Liver (tissue), 3 donors: Measurements from ENCODE around the gene DIO3.
A peak's percentile ranks its signal among the peaks of the same experiment; 100 is the strongest.

Source experiments
- GABPA ChIP-seq, 2 donors: IDR thresholded peaks in 1 of 2; conservative IDR thresholded peaks in 1 of 2; 2 replicates each; pipeline ENCODE4 v1.6.1; 2016; ENCODE audit warnings: antibody characterized with exemption in 2 of 2, mild to moderate bottlenecking in 1 of 2, moderate library complexity in 1 of 2
- RAD21 ChIP-seq, 2 donors: IDR thresholded peaks; 2 replicates each; pipeline ENCODE4 v1.6.1; 2016; ENCODE audit warnings: antibody characterized with exemption in 2 of 2, mild to moderate bottlenecking in 2 of 2
- SP1 ChIP-seq: IDR thresholded peaks from 2 replicates; pipeline ENCODE4 v1.6.1; 2018; ENCODE audit warnings: antibody characterized with exemption, mild to moderate bottlenecking
- TAF1 ChIP-seq: conservative IDR thresholded peaks from 2 replicates; pipeline ENCODE4 v1.6.1; 2016; ENCODE audit warnings: antibody characterized with exemption, mild to moderate bottlenecking
- TF ChIP-seq, protein P1 (sequence below): fragments of 150-350 bp; IDR thresholded peaks from 2 replicates; pipeline ENCODE4 v1.5.1; 2017; ENCODE audit warnings: improper control_type of control experiment, low read depth, low read length; ENCODE audit not compliant: missing input control
- TF ChIP-seq, protein P2 (sequence below): IDR thresholded peaks from 2 replicates; pipeline ENCODE4 v1.6.1; 2016; ENCODE audit warnings: antibody characterized with exemption
- TF ChIP-seq, protein P3 (sequence below): IDR thresholded peaks from 2 replicates; pipeline ENCODE4 v1.6.1; 2016; ENCODE audit warnings: antibody characterized with exemption, mild to moderate bottlenecking
- donor health status: healthy.
- donor health status: healthy.

DNA sequence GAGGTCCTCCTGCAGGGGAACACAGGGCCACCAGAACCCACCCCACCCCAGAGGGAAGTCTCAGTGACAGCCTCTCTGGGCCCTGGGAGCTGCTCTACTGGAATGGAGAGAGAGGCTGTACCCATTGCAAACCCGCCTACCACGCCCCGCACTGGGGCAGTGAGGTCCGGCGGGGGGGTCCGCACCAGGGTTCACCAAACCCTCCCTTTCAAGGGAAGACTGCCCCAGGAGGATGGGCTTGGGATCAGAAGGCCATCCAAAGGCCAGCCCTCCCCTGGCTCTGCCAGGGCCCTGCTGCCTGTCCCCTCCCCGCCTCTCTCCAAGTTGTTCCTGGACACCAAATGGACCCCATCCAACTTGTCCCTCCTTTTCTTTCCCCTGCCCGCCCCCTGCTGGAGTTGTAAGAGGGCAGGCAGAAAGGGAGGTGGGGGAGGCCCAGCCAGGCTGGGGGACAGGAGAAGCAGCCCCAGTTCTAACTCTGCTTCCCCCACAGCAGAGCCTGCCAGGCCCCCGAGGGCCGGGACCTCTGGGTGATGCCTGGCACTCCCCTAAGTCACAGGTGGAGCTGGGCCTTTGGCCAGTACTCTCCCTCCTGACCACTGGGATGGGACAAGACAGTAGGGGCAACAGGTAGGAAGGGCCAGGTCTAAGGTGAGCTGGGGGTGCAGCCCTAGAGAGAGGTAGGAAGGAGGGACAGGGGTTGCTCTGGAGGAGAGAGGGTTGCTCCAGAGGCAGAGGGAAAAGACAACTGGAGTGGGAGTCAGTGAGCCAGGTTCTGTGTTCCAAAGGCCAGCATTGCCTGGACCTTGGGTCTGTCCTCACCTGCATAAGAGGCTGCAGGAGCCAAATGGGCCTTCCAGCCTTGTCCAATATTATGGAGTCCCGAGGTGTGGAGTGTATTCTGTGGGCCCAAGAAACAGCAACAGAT, 3.2 kb upstream of the DIO3 start:
- TF ChIP-seq, protein P1, sequence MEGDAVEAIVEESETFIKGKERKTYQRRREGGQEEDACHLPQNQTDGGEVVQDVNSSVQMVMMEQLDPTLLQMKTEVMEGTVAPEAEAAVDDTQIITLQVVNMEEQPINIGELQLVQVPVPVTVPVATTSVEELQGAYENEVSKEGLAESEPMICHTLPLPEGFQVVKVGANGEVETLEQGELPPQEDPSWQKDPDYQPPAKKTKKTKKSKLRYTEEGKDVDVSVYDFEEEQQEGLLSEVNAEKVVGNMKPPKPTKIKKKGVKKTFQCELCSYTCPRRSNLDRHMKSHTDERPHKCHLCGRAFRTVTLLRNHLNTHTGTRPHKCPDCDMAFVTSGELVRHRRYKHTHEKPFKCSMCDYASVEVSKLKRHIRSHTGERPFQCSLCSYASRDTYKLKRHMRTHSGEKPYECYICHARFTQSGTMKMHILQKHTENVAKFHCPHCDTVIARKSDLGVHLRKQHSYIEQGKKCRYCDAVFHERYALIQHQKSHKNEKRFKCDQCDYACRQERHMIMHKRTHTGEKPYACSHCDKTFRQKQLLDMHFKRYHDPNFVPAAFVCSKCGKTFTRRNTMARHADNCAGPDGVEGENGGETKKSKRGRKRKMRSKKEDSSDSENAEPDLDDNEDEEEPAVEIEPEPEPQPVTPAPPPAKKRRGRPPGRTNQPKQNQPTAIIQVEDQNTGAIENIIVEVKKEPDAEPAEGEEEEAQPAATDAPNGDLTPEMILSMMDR = peak; percentile 27
- TF ChIP-seq, protein P2, sequence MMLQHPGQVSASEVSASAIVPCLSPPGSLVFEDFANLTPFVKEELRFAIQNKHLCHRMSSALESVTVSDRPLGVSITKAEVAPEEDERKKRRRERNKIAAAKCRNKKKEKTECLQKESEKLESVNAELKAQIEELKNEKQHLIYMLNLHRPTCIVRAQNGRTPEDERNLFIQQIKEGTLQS = no peak
- TF ChIP-seq, protein P3, sequence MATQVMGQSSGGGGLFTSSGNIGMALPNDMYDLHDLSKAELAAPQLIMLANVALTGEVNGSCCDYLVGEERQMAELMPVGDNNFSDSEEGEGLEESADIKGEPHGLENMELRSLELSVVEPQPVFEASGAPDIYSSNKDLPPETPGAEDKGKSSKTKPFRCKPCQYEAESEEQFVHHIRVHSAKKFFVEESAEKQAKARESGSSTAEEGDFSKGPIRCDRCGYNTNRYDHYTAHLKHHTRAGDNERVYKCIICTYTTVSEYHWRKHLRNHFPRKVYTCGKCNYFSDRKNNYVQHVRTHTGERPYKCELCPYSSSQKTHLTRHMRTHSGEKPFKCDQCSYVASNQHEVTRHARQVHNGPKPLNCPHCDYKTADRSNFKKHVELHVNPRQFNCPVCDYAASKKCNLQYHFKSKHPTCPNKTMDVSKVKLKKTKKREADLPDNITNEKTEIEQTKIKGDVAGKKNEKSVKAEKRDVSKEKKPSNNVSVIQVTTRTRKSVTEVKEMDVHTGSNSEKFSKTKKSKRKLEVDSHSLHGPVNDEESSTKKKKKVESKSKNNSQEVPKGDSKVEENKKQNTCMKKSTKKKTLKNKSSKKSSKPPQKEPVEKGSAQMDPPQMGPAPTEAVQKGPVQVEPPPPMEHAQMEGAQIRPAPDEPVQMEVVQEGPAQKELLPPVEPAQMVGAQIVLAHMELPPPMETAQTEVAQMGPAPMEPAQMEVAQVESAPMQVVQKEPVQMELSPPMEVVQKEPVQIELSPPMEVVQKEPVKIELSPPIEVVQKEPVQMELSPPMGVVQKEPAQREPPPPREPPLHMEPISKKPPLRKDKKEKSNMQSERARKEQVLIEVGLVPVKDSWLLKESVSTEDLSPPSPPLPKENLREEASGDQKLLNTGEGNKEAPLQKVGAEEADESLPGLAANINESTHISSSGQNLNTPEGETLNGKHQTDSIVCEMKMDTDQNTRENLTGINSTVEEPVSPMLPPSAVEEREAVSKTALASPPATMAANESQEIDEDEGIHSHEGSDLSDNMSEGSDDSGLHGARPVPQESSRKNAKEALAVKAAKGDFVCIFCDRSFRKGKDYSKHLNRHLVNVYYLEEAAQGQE = no peak
- TF ChIP-seq RAD21 (IDR thresholded peaks at IDR 0.05) = peak; percentile 65 to 70
- TF ChIP-seq SP1 = no peak
- TF ChIP-seq GABPA (IDR thresholded peaks at IDR 0.05 in 1 of 2, conservative IDR thresholded peaks at IDR 0.05 in 1 of 2) = no peak
- TF ChIP-seq TAF1 = no peak
